H9 (cell line): Measurements from ENCODE around the gene DLX5. TPM values are rescaled to one million over a fixed set of nuclear protein-coding genes. Genes with fewer than 3 reads are reported as not detected.

Source experiments
- DNase-seq: peaks from one replicate; pipeline ENCODE4 v3.0.0-alpha.2; 2017
- H2AFZ ChIP-seq: one replicate; pipeline ENCODE4 v1.6.1; 2013; ENCODE audit warnings: mild to moderate bottlenecking, low read length, control low read depth, moderate library complexity
- H2AK5ac ChIP-seq: 2 replicates; pipeline ENCODE4 v1.6.1; 2013; ENCODE audit warnings: low read length, control low read depth, mixed read lengths; ENCODE audit not compliant: insufficient read length
- H2BK120ac ChIP-seq: one replicate; pipeline ENCODE4 v1.6.1; 2013; ENCODE audit warnings: low read depth, mild to moderate bottlenecking, low read length, control low read depth, inconsistent platforms; ENCODE audit not compliant: poor library complexity, severe bottlenecking
- H2BK12ac ChIP-seq: 2 replicates; pipeline ENCODE4 v1.6.1; 2013; ENCODE audit warnings: low read length, control low read depth, mixed read lengths, low read depth; ENCODE audit not compliant: insufficient read length
- H2BK15ac ChIP-seq: 2 replicates; pipeline ENCODE4 v1.6.1; 2013; ENCODE audit warnings: low read depth, low read length, control low read depth
- H2BK20ac ChIP-seq: one replicate; pipeline ENCODE4 v1.6.1; 2013; ENCODE audit warnings: low read depth, mild to moderate bottlenecking, low read length, control low read depth, inconsistent platforms; ENCODE audit not compliant: poor library complexity, severe bottlenecking
- H2BK5ac ChIP-seq: 2 replicates; pipeline ENCODE4 v1.6.1; 2013; ENCODE audit warnings: low read length, control low read depth, mixed read lengths; ENCODE audit not compliant: insufficient read length
- H3K14ac ChIP-seq: 2 replicates; pipeline ENCODE4 v1.6.1; 2013; ENCODE audit warnings: low read length, control low read depth; ENCODE audit not compliant: insufficient read depth
- H3K18ac ChIP-seq: 2 replicates; pipeline ENCODE4 v1.6.1; 2013; ENCODE audit warnings: low read depth, mild to moderate bottlenecking, mixed read lengths, low read length, control low read depth; ENCODE audit not compliant: insufficient read length
- H3K23ac ChIP-seq: 2 replicates; pipeline ENCODE4 v1.6.1; 2013; ENCODE audit warnings: low read length, control low read depth, mixed read lengths, low read depth; ENCODE audit not compliant: insufficient read length
- H3K23me2 ChIP-seq: 2 replicates; pipeline ENCODE4 v1.6.1; 2013; ENCODE audit warnings: low read depth, mild to moderate bottlenecking, mixed read lengths, low read length, control low read depth; ENCODE audit not compliant: insufficient read length, poor library complexity, severe bottlenecking
- H3K27ac ChIP-seq: 2 replicates; pipeline ENCODE4 v1.5.1; 2013; ENCODE audit warnings: low read length, control low read depth, mixed read lengths, low read depth; ENCODE audit not compliant: insufficient read length
- H3K27me3 ChIP-seq: 2 replicates; pipeline ENCODE4 v1.6.1; 2013; ENCODE audit warnings: low read length, control low read depth, inconsistent platforms; ENCODE audit not compliant: insufficient read depth
- H3K4ac ChIP-seq: 2 replicates; pipeline ENCODE4 v1.6.1; 2013; ENCODE audit warnings: low read depth, mild to moderate bottlenecking, control low read depth, inconsistent platforms, low read length, moderate library complexity
- H3K4me1 ChIP-seq: 2 replicates; pipeline ENCODE4 v1.6.1; 2013; ENCODE audit warnings: low read length, control low read depth, inconsistent platforms; ENCODE audit not compliant: insufficient read depth
- H3K4me2 ChIP-seq: 2 replicates; pipeline ENCODE4 v1.6.1; 2013; ENCODE audit warnings: low read length, control low read depth, mixed read lengths; ENCODE audit not compliant: insufficient read length, insufficient read depth
- H3K56ac ChIP-seq: 2 replicates; pipeline ENCODE4 v1.6.1; 2013; ENCODE audit warnings: low read depth, mild to moderate bottlenecking, mixed read lengths, low read length, control low read depth; ENCODE audit not compliant: insufficient read length
- H3K79me1 ChIP-seq: 2 replicates; pipeline ENCODE4 v1.6.1; 2013; ENCODE audit warnings: low read depth, mild to moderate bottlenecking, moderate library complexity, low read length, control low read depth, inconsistent platforms; ENCODE audit not compliant: insufficient read depth, poor library complexity, severe bottlenecking
- H3K79me2 ChIP-seq: 2 replicates; pipeline ENCODE4 v1.6.1; 2013; ENCODE audit warnings: low read length, control low read depth, inconsistent platforms; ENCODE audit not compliant: insufficient read depth
- H3K9ac ChIP-seq: 2 replicates; pipeline ENCODE4 v1.6.1; 2013; ENCODE audit warnings: low read length, control low read depth, mixed read lengths; ENCODE audit not compliant: insufficient read length; ENCODE audit errors: extremely low read depth
- H3K9me3 ChIP-seq: one replicate; pipeline ENCODE4 v1.6.1; 2013; ENCODE audit warnings: low read depth, low read length, inconsistent platforms; ENCODE audit not compliant: control insufficient read depth
- H3T11ph ChIP-seq: one replicate; pipeline ENCODE4 v1.6.1; 2013; ENCODE audit warnings: mild to moderate bottlenecking, low read length, control low read depth, inconsistent platforms
- H4K20me1 ChIP-seq: one replicate; pipeline ENCODE4 v1.6.1; 2013; ENCODE audit not compliant: control insufficient read depth, insufficient read length, insufficient read depth
- H4K5ac ChIP-seq: 2 replicates; pipeline ENCODE4 v1.6.1; 2013; ENCODE audit warnings: low read depth, mild to moderate bottlenecking, mixed read lengths, low read length, control low read depth; ENCODE audit not compliant: insufficient read length
- H4K8ac ChIP-seq: replicated peaks from 2 replicates; pipeline ENCODE4 v1.6.1; 2013; ENCODE audit warnings: low read length, control low read depth, mixed read lengths, low read depth; ENCODE audit not compliant: insufficient read length
- H4K91ac ChIP-seq: 2 replicates; pipeline ENCODE4 v1.6.1; 2013; ENCODE audit warnings: low read depth, mild to moderate bottlenecking, moderate library complexity, mixed read lengths, low read length, control low read depth; ENCODE audit not compliant: insufficient read length
- H3K27ac Mint-ChIP-seq, 3 experiments: 2 replicates in 2 of 3; 3 replicates in 1 of 3; pipeline ENCODE4 v1.8.0; 2020 to 2021; ENCODE audit warnings: mixed read lengths in 3 of 3, mild to moderate bottlenecking in 1 of 3, moderate library complexity in 1 of 3
- H3K27me3 Mint-ChIP-seq: 2 replicates; pipeline ENCODE4 v1.8.0; 2021; ENCODE audit warnings: low read depth, mild to moderate bottlenecking, moderate library complexity, mixed read lengths
- H3K36me3 Mint-ChIP-seq, 3 experiments: 2 replicates in 2 of 3; 3 replicates in 1 of 3; pipeline ENCODE4 v1.8.0; 2020 to 2021; ENCODE audit warnings: low read depth in 3 of 3, mixed read lengths in 3 of 3; ENCODE audit not compliant: insufficient read depth in 1 of 3
- H3K4me1 Mint-ChIP-seq, 2 experiments: 2 replicates each; pipeline ENCODE4 v1.8.0; 2020; ENCODE audit warnings: mixed read lengths in 2 of 2
- H3K4me3 Mint-ChIP-seq, 2 experiments: 2 replicates in 1 of 2; 3 replicates in 1 of 2; pipeline ENCODE4 v1.8.0; 2020 to 2021; ENCODE audit warnings: mild to moderate bottlenecking in 2 of 2, mixed read lengths in 2 of 2, moderate library complexity in 1 of 2
- H3K9me3 Mint-ChIP-seq, 2 experiments: 2 replicates in 1 of 2; 3 replicates in 1 of 2; pipeline ENCODE4 v1.8.0; 2020; ENCODE audit warnings: mild to moderate bottlenecking in 2 of 2, mixed read lengths in 2 of 2, moderate library complexity in 1 of 2
- WGBS: extraction: QIAGEN DNeasy Blood & Tissue Kit; methylation state at CpG from one replicate; pipeline ENCODE4 v1.1.7; 2013; ENCODE audit warnings: missing lambda C conversion rate, low lambda C conversion rate, mixed read lengths; ENCODE audit not compliant: insufficient read length; ENCODE audit errors: extremely low coverage; 5-methylcytosine and 5-hydroxymethylcytosine counted together
- total RNA-seq: library from RNA; stranded (reverse); gene quantifications from 2 replicates; pipeline ENCODE4 v1.2.1, GENCODE V29; 2021
- TF ChIP-seq, protein P1 (sequence below): fragments of 200-600 bp; sonication (generic); conservative IDR thresholded peaks from 3 replicates; pipeline ENCODE4 v1.8.0; 2021; ENCODE audit warnings: antibody characterized with exemption, mild to moderate bottlenecking

DLX5 gene
- total RNA-seq, 1 experiment from 2014 or later: 0.22 TPM

DNA sequence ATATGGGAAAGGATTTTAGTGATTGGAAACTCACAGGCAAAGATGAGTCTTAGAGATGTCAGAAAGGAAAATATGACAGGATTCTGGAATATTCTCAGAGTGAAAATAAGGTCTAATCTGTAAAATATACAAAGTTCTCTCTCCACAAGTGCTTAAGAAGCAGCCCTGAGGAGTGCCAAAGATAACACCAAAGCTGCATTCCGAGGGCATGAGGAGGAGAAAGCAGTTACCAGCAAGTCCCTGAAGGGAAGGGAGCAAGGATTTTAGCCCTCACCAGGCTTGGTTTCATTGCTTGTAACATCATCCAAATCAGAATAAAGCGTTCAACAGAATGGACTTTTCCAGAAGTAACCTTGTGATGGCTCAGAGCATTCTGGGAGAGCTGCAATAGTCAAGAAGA, 50.6 kb downstream of the DLX5 start:
- no peaks in the 10 kb centered on the region for H4K20me1 ChIP-seq
- H3K79me2 ChIP-seq: no peaks in the 10 kb centered on the region
- Mint-ChIP-seq H3K9me3 (no peaks in the 10 kb centered on the region), H3K4me1 (no peaks in the 10 kb centered on the region), H3K36me3 (no peaks in the 10 kb centered on the region), H3K4me3 (no peak overlapping the region), H3K27me3 (peaks cover 82% of the 10 kb centered on the region), H3K27ac (no peak overlapping the region)
- H3K4me1 ChIP-seq: no peaks in the 10 kb centered on the region
- no peak overlapping the region for H2BK20ac ChIP-seq
- TF ChIP-seq, protein P1, sequence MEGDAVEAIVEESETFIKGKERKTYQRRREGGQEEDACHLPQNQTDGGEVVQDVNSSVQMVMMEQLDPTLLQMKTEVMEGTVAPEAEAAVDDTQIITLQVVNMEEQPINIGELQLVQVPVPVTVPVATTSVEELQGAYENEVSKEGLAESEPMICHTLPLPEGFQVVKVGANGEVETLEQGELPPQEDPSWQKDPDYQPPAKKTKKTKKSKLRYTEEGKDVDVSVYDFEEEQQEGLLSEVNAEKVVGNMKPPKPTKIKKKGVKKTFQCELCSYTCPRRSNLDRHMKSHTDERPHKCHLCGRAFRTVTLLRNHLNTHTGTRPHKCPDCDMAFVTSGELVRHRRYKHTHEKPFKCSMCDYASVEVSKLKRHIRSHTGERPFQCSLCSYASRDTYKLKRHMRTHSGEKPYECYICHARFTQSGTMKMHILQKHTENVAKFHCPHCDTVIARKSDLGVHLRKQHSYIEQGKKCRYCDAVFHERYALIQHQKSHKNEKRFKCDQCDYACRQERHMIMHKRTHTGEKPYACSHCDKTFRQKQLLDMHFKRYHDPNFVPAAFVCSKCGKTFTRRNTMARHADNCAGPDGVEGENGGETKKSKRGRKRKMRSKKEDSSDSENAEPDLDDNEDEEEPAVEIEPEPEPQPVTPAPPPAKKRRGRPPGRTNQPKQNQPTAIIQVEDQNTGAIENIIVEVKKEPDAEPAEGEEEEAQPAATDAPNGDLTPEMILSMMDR: no peak
- no peak overlapping the region for H3K23ac ChIP-seq
- H3K23me2 ChIP-seq: no peaks in the 10 kb centered on the region
- no peak overlapping the region for H3K56ac ChIP-seq
- no peak overlapping the region for H2AFZ ChIP-seq
- no peaks in the 10 kb centered on the region for H3K9me3 ChIP-seq
- no peaks in the 10 kb centered on the region for H3K27me3 ChIP-seq
- no peak overlapping the region for H2BK15ac ChIP-seq
- no peak overlapping the region for H2BK120ac ChIP-seq
- H3K9ac ChIP-seq: no peak overlapping the region
- no peak overlapping the region for H3K4ac ChIP-seq
- no peak overlapping the region for H3K18ac ChIP-seq
- no peak overlapping the region for H2BK12ac ChIP-seq
- no peak overlapping the region for H3T11ph ChIP-seq
- no peak overlapping the region for H2BK5ac ChIP-seq
- no peaks in the 10 kb centered on the region for H3K79me1 ChIP-seq
- no peak overlapping the region for H4K91ac ChIP-seq
- no peak overlapping the region for H4K8ac ChIP-seq
- no peak overlapping the region for H2AK5ac ChIP-seq
- H4K5ac ChIP-seq: no peak overlapping the region
- no peak for DNase-seq
- no CpG with 5 or more reads among the region's 2 CpGs for WGBS
- no peak overlapping the region for H3K4me2 ChIP-seq
- H3K27ac ChIP-seq: no peak overlapping the region
- H3K14ac ChIP-seq: no peak overlapping the region
